Glomerular endothelial cell (primary cell): ENCODE results near the gene NDUFA12. TPM values are rescaled to one million over a fixed set of nuclear protein-coding genes. Genes with fewer than 3 reads are reported as not detected.
"Not testable (repeated sequence)": the region's sequence is repeated elsewhere in the genome, so short reads cannot be mapped to it uniquely, and the experiment has no call there.

Source experiments
- DNase-seq: peaks from one replicate; pipeline ENCODE4 v3.0.0-alpha.2; 2011; ENCODE audit warnings: low read depth, low spot score; ENCODE audit errors: extremely low read depth
- total RNA-seq: library from RNA; depleted of rRNA; stranded (reverse); fragments of >200 nt; gene quantifications from 2 replicates; pipeline ENCODE4 v1.2.3, GENCODE V29; 2015

NDUFA12 gene
- 117 and 179 TPM in 2 replicates for total RNA-seq

DNA sequence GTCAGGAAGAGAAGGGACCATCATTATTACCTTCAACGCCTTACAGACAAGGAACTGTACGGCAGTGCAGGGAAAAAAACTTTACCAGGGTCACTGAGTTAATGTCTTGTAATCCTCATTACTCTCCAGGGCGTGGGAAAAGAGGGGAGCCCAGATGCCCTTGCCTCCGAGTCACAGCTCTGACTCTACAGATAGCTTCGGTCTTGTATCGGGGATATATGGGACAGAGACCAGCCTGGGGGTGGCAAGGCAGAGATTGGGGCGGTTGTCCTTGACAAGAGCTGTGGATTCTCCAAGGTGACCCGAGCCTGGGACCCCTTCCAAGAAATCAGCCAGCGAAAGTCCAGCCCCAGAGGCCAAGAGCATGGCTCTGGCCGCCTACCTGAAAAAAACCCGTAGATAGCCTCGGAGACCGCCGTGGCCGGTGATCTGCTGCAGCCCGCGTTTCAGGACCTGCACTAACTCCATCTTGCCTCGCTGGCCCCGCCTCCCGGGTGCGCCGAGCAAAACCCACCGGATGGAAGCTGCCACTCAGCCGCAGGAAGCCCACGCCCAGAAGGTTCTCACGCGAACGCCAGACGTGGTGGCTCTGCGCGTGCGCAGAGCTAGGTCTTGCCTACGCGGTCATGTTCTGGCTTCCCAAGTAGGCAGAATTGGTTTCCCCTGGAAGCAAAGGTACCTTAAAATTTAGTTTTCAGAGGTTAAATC lies at the start of gene NDUFA12:
NDUFA12 (minus strand) TSS at position 485 of the 708 bp plus-strand sequence; CDS start at position 468, 17 bp downstream.
- peak; percentile 82 for DNase-seq

DNA sequence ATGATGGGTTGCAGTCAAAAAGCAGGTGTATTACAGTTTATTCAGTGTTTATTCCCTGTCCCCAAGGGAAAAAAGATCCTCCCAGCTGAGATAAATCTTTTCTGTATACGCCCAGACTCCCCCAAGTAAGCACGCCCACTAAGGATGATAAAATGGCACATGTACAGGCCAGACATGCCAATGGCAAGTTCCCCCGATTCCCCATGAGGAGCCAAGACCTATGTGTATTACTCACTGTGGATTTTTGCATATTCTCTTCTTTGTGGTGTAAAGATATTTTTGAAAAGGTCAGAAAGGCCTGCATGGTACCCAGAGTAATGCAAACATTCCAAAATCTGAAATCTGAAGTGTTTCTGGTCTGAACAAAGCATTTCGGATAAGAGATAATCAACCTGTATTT lies 47.7 kb upstream of the NDUFA12 start:
- DNase-seq, result no peak

DNA sequence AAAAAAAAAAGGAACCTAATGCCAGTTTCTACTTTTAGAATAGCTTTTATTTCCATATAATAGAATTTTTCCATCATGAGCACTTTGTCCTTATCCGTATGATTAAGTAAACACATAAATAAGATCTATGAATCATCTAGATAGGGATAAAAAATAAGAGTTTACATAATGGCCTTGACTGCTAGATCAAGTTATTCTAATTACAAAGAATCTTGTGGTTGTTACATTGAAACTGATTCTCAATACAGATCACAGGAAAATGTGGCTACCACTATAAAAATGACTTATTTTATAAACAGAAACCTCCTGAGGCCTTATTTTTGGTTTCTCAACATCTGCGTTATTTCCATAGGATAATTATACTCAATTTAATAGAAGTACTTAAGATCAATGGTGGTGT lies 34.4 kb upstream of the NDUFA12 start:
- DNase-seq, result no peak

DNA sequence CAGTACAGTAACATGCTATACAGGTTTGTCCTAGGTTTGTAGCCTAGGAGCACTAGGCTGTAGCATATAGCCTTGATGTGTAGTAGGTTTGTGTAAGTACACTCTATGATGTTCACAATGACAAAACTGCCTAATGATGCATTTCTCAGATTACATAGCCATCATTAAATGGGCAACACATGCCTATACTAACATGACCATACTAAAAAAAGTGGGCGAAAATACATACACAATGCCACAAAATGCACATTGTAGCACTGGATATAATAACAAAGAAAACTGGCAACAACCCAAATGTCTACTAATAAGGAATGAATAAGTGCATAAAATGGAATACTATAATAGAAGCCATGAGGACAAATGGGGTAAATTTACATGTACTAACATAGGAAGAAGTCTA lies 31.3 kb upstream of the NDUFA12 start:
- no peak for DNase-seq

DNA sequence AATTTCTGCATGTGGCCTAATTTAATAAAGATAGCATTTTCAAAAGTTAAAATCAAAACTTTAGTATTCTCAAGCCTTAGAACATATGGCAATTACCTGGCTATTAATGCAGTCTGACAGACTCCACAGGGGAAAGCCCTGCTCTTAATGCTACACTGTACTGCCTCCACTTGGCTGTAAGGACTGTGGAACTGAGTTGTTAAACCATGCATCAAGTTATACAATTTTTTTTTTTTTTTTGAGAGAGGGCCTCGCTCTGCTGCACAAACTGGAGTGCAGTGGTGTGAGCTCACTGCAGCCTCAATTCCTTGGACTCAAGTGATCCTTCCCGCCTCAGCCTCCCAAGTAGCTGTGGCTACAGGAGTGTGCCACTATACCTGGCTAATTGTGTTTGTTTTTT lies 19.0 kb upstream of the NDUFA12 start:
- DNase-seq, result no peak

DNA sequence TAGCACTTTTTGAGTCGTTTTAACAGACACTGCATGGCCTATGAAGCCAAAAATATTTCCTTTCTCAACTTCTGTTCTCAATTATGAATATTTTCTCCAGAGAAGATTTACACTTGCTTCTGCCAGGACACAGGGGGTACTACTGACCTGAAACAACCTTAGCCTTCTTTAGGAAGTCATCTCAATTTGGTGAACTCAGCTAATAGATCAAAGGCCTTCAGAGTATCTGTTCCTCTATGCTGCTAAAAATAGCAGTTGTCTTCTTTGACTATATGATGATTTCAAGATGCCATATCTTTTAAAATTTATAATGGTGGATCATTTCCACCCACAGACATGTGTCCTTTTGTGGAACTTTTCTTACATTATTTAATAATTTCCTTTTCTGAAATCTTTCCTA lies 14.0 kb upstream of the NDUFA12 start:
- no peak for DNase-seq

DNA sequence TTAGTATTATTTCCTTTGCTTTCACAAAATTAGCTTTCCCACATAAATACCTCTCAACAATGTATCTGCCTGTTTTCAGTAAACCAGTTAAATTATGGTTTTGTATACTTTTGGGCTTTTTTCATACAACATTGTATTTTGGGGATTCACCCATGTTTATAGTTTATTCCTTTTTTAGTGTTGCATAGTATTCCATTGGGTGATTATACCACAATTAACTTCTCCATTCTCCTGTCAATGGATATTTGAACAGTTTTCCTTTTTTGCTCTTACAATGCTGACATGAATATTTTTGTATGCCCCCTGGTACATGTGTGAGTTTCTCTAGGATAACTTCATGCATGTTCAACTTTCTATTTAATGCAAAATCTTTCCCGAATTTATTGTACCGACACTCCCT lies 12.6 kb upstream of the NDUFA12 start:
- DNase-seq, result no peak

DNA sequence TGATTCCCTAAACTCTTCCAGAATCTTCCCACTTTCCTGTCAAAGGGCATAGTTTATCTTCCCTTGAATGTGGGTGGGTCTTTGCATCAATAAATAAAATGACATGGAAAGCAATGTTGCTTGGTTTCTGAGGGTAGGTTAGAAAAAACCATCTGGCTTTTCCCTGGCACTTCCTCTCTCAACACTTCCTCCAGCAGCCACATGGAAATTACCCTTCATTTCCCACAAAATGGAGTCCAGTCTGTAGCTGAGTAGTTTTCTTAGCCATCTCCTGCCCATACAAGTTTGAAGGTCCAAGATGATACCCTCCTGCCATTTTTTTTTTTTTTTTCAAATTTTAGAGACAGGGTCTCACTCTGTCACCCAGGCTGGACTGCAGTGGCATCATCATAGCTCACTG lies 11.1 kb upstream of the NDUFA12 start:
- DNase-seq, result no peak

DNA sequence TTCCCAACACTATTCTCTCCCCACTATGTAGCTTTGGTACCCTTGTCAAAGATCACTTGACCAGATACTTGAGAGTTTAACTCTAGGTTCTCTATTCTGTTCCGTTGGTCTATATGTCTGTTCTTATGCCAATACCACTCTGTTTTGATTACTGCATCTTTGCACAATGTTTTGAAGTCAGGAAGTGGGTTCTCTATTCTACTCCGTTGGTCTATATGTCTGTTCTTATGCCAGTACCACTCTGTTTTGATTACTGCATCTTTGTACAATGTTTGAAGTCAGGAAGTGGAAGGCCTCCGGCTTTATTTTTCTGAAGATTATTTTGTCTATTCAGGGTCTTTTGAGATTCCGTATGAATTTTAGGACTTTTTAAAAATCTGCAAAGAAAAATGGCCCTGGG lies 2.7 kb upstream of the NDUFA12 start:
- DNase-seq, result no peak

DNA sequence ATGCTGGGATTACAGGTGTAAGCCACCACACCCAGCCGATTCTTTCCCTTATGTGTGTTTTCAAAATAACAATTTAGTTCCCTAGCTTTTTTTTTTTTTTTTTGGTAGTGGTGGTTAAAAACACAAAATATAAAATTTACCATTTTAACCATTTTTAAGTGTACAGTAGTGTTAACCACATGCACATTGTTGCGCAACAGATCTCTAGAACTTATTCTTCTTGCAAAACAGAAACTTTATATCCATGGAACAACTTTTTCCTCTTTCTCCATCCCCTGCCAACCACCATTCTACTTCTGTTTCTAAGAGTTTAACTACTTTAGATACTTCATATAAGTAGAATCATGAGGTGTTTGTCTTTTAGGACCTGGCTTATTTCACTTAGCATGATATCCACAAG lies 1.1 kb upstream of the NDUFA12 start:
- DNase-seq, result no peak

DNA sequence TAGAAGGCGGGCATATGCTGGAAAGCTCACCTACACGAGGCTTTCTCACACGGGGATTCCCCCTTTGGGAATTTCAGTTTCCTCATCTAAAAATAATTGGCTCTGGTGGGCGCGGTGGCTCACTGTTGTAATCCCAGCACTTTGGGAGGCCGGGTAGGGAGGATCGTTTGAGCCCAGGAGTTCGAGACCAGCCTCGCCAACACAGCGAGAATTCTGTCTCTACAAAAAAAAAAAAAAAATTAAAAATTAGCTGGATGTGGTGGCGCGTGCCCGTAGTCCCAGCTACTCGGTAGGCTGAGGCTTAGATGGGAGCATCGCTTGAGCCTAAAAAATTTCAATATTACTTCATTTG lies 400 bp upstream of the NDUFA12 start:
- DNase-seq, result no peak

DNA sequence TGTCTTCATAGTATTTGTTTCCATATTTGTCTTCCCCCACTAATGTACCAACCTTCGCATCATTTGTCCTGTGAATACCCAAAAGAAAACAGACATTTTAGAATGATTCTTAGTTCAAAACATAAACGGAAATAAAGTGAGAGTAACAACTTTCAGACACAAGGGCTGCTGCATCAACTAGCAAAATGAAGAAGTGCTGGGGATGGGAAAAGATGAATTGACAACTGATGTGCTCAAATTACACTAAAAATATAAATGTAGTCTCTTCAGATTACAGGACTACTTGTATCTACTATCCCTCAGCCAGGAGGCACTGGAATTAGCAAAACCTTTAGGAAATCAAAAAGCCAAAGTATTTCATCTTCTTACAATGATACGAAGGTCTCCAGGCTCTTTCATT lies 743 bp downstream of the NDUFA12 start:
- DNase-seq, result no peak

DNA sequence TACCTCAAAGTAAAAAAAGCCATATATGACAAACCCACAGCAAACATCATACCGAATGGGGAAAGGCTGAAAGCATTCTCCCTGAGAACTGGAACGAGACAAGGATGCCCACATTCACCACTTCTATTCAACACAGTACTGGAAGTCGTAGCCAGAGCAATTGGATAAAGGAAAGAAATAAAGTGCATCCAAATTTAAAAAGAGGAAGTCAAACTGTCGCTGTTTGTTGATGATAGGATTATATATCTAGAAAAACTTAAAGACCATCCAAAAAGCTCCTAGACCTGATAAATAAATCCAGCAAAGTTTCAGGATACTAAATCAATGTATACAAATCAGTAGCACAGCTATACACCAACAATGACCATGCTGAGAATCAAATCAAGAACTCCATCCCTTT lies 5.2 kb downstream of the NDUFA12 start:
- DNase-seq, result no peak

DNA sequence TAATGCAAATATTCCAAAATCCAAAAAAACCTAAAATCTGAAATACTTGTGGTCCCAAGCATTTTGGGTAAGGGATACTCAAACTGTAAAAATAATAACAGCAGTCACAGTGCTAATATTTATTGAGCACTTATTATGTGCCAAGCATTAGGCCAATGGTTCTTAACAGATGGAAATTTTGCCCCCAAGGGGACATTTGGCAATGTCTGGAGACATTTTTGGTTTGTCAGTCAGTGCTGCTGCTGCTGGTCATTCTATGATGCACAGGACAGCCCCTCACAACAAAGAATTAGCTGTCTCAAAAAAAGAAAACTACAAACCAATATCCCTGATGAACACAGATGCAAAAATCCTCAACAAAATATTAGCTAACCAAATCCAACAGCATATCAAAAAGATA lies 5.8 kb downstream of the NDUFA12 start:
- no peak for DNase-seq

DNA sequence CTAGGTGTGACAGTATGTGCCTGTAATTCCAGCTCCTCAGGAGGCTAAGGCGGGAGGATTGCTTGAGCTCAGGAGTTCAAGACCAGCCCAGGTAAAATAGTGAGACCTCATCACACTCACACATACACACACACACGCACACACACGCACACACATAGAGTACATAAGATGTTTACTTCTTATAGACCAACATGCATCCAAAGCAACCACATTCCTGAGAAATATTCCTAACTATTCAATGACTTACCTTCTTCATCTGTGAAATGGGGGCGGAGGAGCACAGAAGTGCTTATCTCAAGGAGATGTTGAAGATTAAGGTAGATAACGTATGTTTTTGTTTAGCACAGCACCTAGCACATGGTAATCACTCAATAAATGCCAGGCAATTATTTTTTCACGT lies 6.4 kb downstream of the NDUFA12 start:
- no peak for DNase-seq

DNA sequence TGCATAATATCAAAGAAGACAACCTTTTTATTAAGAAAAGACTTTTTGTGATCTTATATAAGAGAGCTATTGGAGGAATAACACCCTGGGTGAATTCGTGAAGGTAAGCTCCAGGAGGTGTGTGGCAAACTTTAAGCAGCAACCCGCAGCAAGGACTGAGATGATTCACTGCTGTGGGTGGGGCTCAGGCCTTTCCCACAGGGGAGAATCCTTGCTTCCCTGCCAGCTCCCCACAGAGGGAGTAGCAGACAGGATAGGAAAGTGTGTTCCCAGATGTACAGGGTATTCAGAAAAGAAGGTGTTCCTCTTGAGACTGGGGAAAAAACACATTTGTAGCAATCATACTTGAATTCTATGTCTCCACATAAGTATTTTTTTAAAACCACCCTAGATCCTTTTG lies 9.2 kb downstream of the NDUFA12 start:
- no peak for DNase-seq

DNA sequence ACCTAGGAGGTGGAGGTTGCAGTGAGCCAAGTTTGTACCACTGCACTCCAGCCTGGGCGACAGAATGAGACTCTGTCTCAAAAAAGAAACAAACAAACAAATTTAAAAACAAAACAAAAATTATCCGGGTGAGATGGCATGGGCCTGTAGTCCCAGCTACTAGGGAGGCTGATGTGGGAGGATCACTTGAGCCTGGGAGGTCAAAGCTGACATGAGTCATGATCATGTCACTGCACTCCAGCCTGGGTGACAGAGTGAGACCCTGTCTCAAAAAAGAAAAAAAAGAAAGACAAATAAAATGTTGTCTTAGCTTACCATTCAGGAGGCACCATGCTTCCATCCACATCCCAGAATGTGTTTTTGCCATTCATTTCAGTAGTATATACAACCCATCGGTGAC lies 9.6 kb downstream of the NDUFA12 start:
- not testable (repeated sequence) for DNase-seq

DNA sequence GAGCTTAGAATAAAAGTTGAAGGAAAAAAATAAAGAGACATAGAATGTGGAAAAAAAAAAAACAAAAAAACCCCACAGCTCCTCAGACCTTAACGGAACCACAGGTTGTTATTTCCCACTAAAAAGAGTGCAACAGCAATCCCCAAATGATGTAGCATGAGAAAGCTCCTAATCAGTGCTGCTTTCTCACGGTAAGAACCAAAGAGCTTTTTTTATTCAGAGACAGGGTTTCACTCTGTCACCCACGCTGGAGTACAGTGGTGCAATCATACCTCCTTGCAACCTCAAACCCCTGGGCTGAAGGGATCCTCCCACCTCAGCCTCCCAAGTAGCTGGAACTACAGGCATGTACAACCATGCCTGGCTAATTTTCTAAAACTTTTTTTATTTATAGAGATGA lies 13.3 kb downstream of the NDUFA12 start:
- no peak for DNase-seq

DNA sequence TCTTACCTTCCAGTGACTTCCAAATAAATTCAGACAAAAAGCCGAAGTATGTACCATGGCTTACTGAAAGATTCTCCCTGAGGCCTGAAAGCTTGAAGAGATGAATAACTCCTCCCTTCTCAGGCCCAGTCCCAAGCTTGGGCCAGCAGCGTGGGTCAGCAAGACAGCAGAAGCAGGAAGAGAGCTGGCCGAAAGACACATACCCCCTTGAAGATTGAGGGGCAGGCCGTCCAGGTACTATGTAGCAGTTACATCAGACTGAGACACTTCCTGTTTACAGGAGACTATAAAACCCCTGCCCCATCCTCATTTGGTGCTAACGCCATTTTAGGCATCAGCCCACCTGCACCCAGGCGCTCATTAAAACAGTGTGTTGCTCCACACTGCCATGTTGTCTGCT lies 15.0 kb downstream of the NDUFA12 start:
- DNase-seq, result no peak

DNA sequence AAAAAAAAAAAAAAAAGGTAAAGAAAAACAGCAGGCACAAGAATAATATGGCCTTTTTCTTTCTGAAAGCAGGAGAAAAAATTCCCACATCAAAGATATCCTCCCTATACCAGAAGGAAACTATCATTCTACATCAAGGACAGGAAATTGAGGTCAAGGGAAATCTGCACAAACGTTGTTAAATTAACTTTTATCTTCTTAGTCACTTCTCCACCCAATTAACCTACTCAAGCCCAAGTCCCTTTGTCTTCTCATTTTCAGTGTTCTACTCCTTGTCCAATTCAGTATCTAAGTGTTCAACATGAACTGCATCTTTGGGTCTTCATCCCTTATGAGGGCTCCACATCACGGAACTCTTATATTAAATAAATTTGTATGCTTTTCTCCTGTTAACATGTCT lies 15.7 kb downstream of the NDUFA12 start:
- no peak for DNase-seq

DNA sequence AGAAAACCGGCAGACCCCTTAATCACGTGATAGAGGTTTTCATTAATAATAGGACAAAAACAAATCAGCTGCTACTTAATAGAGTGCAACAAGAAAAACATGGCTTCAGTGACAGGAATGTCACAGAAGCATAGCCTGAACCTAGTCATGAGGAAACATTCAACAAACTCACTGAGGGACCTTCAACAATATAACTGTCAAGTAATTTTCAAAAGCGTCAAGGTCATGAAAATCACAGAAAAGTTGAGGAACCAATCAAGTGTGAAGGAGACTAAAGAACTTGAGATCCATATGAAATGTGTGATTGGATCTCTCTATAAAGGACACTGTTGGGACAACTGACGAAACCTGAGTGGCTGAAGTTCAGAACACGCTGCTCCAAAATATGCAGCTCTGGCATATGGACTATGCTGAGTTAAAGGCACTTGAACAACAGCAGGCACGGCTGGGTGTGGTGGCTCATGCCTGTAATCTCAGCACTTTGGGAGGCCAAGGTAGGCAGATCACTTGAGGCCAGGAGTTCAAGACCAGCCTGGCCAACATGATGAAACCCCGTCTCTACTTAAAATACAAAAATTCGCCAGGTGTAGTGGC lies 16.3 kb downstream of the NDUFA12 start:
- no peak for DNase-seq

DNA sequence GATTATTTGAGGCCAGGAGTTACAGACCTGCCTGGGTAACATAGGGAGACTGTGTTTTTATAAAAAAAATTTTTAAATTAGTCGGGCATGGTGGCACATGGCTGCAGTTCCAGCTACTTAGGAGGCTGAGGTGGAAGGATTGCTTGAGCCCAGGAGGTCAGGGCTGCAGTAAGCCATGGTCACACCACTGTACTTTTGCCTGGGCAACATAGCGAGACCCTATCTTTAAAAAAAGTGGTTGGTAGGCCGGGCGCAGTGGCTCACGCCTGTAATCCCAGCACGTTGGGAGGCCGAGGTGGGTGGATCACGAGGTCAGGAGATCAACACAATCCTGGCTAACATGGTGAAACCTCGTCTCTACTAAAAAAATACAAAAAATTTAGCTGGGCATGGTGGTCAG lies 18.4 kb downstream of the NDUFA12 start:
- DNase-seq, result not testable (repeated sequence)

DNA sequence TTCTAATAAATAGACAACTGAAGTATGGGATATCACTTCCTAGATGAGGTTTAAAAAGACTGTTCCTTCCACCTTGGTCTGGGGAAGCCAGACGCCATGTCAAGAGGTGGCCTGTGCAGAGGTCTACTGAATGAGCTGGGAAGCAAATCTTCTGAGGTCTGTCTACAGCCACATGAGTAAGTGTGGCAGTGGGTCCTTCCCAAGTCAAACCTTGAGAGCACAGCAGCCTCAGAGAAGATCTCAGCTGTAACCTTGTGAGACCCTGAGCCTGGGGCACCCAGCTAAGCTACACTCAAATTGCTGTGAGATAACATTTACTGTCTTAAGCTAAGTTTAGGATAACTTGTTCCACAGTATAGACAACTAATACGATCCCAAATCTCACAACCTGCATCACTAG lies 20.2 kb downstream of the NDUFA12 start:
- DNase-seq, result no peak
